SU-DHL-6 (cell line): ENCODE measurements around the gene DEF6.

ENCODE experiments used
- CTCF ChIP-seq: fragments of 200-600 bp; sonication (generic); IDR thresholded peaks from one replicate; pipeline ENCODE4 v1.5.1; 2017; ENCODE audit warnings: antibody characterized with exemption, mild to moderate bottlenecking, low read length, moderate library complexity; ENCODE audit not compliant: insufficient read depth, poor library complexity, severe bottlenecking
- EZH2phosphoT487 ChIP-seq: fragments of 200-600 bp; sonication (generic), shearing (Covaris generic); conservative IDR thresholded peaks from 2 replicates; pipeline ENCODE4 v1.6.1; 2018; ENCODE audit warnings: mild to moderate bottlenecking, antibody characterized with exemption, low read length, moderate library complexity, mixed read lengths

- TF ChIP-seq CTCF (no peak), EZH2phosphoT487 (no peak)
These were observed 58.8 kb downstream of the DEF6 start for GRCh38 chr6:35356391-35356790.
